Neural crest cell (in vitro differentiated cells): ENCODE results near the gene CHTOP. TPM values are rescaled to one million over a fixed set of nuclear protein-coding genes. Genes with fewer than 3 reads are reported as not detected.

Source experiments
- DNase-seq: peaks from one replicate; pipeline ENCODE4 v3.0.0; 2021; ENCODE audit warnings: low read depth, mixed read lengths, low spot score
- H3K27ac Mint-ChIP-seq: one replicate; pipeline ENCODE4 v1.8.0; 2021; ENCODE audit warnings: mild to moderate bottlenecking, mixed read lengths; ENCODE audit not compliant: unreplicated experiment
- H3K27me3 Mint-ChIP-seq: 2 replicates; pipeline ENCODE4 v1.8.0; 2021; ENCODE audit warnings: low read depth, mild to moderate bottlenecking, mixed read lengths
- H3K36me3 Mint-ChIP-seq: 2 replicates; pipeline ENCODE4 v1.8.0; 2021; ENCODE audit warnings: low read depth, mild to moderate bottlenecking, mixed read lengths
- H3K4me1 Mint-ChIP-seq: 2 replicates; pipeline ENCODE4 v1.8.0; 2021; ENCODE audit warnings: mixed read lengths
- H3K4me3 Mint-ChIP-seq: one replicate; pipeline ENCODE4 v1.8.0; 2021; ENCODE audit warnings: mild to moderate bottlenecking, mixed read lengths
- H3K9me3 Mint-ChIP-seq: 2 replicates; pipeline ENCODE4 v1.8.0; 2021; ENCODE audit warnings: mixed read lengths
- total RNA-seq: library from RNA; stranded (reverse); gene quantifications from 2 replicates; pipeline ENCODE4 v1.2.1, GENCODE V29; 2021
- TF ChIP-seq, protein P1 (sequence below): fragments of 200-600 bp; sonication (generic); conservative IDR thresholded peaks from 2 replicates; pipeline ENCODE4 v1.5.0; 2021; ENCODE audit warnings: antibody characterized with exemption, mild to moderate bottlenecking

Gene CHTOP
- total RNA-seq, 1 donor from 2014 or later: 136 TPM

DNA sequence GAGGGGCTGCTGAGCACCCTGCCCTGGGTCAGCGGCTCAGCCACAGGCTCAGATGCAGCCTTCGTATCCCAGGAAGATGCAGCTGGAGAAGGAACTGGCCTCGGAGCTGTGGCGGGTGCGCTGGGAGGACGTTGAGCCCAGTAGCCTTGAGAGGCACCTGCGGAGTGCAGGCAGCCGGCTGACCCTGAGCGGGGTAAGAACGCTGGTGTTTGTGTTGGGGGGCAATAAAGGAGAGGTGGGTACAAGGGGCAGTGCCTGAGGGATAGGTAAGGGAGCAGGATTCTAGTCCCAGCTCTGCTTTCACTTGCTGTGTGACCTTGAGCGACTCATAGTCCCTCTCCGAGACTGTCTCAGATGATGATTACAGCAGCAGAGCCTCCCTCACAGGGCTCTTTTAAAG lies 51.0 kb downstream of the CHTOP start:
- peaks cover 53% of the 10 kb centered on the region for H3K27me3 Mint-ChIP-seq
- H3K27ac Mint-ChIP-seq: no peak overlapping the region
- H3K36me3 Mint-ChIP-seq: no peaks in the 10 kb centered on the region
- TF ChIP-seq, protein P1, sequence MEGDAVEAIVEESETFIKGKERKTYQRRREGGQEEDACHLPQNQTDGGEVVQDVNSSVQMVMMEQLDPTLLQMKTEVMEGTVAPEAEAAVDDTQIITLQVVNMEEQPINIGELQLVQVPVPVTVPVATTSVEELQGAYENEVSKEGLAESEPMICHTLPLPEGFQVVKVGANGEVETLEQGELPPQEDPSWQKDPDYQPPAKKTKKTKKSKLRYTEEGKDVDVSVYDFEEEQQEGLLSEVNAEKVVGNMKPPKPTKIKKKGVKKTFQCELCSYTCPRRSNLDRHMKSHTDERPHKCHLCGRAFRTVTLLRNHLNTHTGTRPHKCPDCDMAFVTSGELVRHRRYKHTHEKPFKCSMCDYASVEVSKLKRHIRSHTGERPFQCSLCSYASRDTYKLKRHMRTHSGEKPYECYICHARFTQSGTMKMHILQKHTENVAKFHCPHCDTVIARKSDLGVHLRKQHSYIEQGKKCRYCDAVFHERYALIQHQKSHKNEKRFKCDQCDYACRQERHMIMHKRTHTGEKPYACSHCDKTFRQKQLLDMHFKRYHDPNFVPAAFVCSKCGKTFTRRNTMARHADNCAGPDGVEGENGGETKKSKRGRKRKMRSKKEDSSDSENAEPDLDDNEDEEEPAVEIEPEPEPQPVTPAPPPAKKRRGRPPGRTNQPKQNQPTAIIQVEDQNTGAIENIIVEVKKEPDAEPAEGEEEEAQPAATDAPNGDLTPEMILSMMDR: no peak
- no peak for DNase-seq
- no peaks in the 10 kb centered on the region for H3K9me3 Mint-ChIP-seq
- peaks cover 5% of the 10 kb centered on the region for H3K4me1 Mint-ChIP-seq
- H3K4me3 Mint-ChIP-seq: no peak overlapping the region

DNA sequence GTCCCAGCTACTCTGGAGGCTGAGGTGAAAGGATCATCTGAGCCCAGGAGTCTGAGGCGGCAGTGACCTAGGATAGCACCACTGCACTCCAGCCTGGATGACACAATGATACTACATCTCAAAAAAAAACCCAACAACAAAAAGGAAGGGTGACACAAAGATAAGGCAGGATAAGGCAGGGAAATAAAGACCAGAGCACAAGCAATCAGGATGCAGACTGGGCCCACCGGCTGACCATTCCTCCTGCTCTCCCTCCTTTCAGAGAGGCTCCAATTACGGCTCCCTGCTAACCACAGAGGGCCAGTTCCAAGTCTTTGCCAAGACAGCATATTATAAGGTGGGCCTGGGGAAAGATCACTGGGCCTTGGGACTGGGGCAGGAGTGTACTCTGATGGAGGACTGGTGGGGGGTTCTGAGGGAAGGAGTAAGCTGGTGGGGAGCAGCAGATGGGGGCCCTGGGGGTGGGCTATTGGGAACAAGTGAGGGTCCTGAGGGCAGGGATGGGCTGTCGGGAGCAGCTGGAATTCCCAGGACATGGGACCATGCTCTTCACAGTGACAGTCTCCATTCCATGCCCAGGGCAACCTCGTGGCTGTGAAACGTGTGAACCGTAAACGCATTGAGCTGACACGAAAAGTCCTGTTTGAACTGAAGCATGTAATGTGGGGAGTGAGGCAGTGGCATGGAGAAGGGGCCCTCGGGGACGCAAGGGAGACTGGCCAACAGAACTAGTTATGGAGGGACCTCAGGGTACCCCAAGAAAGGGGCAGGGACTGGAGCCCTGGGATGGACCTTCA lies 51.9 kb downstream of the CHTOP start:
- DNase-seq: no peak
- Mint-ChIP-seq H3K27ac (peak overlapping the region; percentile 78), H3K36me3 (no peaks in the 10 kb centered on the region), H3K4me1 (no peaks in the 10 kb centered on the region), H3K27me3 (peaks cover 44% of the 10 kb centered on the region), H3K4me3 (no peak overlapping the region), H3K9me3 (no peaks in the 10 kb centered on the region)
- TF ChIP-seq, protein P1: no peak

DNA sequence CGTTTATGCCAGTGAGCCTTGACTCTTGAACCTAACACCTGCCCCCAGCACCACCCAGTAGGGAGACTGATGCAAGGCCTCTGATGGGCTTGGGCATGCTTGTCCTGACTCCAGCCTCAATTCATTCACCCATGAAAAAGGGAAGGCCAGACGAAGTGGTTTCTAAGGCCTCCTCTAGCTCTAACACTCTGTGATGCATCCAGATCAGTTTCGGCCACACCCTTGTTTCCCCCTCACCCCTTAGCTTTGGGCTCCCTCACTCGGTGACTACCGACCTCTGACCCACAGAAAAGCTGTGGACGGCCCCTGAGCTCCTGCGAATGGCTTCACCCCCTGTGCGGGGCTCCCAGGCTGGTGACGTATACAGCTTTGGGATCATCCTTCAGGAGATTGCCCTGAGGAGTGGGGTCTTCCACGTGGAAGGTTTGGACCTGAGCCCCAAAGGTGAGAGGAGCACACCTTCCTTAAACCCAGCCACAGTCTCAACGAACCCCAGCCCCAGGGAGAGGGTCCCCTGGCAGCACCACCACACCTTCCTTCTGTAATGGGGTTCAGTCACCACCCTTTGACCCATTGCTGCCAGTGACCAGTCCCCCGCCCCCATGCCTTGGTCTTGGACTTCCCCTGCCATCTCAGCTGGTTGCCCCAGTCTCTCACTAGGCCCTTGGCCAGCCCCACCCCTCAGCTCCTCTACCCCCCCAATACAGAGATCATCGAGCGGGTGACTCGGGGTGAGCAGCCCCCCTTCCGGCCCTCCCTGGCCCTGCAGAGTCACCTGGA lies 53.7 kb downstream of the CHTOP start:
- H3K36me3 Mint-ChIP-seq: no peaks in the 10 kb centered on the region
- H3K27ac Mint-ChIP-seq: no peak overlapping the region
- H3K27me3 Mint-ChIP-seq: peaks cover 26% of the 10 kb centered on the region
- H3K4me3 Mint-ChIP-seq: no peak overlapping the region
- no peaks in the 10 kb centered on the region for H3K9me3 Mint-ChIP-seq
- no peaks in the 10 kb centered on the region for H3K4me1 Mint-ChIP-seq
- TF ChIP-seq, protein P1: no peak
- DNase-seq: no peak

DNA sequence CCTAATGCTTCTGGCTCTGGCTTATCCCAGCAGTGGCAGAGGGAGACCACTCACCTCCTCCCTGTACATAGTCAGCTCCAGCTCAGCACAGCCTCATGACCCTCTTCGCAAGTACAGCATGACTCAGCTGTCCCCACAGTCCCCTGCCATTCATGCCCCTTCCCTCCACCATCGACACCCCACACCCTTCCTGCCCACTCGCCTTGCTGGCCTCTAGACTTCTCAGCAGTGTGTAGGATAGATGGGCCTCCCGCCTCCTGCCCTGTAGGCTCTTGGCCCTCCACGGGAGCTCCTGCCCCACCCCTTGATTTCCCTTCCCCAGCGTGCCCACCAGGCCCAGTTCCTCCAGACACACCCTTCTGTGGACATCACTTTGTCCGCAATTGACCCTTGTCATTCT lies 54.4 kb downstream of the CHTOP start:
- Mint-ChIP-seq H3K4me3 (no peak overlapping the region), H3K27ac (no peak overlapping the region), H3K27me3 (peaks cover 20% of the 10 kb centered on the region), H3K4me1 (no peaks in the 10 kb centered on the region), H3K36me3 (no peaks in the 10 kb centered on the region), H3K9me3 (no peaks in the 10 kb centered on the region)
- TF ChIP-seq, protein P1: no peak
- no peak for DNase-seq

DNA sequence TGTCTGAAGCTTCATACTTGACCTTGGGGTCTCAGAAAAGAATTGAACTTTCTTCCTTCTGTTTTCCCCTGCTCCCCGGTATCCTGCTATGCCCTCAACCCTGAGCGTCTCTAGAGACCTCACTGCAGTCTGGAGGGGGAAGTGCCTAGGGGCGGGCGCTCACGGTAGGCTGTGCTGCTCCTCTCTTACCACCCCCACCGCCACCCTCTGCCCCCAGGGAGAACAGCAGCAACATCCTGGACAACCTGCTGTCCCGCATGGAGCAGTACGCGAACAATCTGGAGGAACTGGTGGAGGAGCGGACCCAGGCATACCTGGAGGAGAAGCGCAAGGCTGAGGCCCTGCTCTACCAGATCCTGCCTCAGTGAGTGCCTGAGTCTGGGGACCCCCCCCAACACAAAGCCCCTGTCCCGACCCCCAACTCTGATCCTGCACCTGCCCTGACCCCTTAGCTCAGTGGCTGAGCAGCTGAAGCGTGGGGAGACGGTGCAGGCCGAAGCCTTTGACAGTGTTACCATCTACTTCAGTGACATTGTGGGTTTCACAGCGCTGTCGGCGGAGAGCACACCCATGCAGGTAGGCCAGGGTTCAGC lies 55.0 kb downstream of the CHTOP start:
- DNase-seq: no peak
- Mint-ChIP-seq H3K36me3 (no peaks in the 10 kb centered on the region), H3K9me3 (no peaks in the 10 kb centered on the region), H3K4me3 (no peak overlapping the region), H3K27ac (no peak overlapping the region), H3K27me3 (peaks cover 14% of the 10 kb centered on the region), H3K4me1 (no peaks in the 10 kb centered on the region)
- TF ChIP-seq, protein P1: no peak
